H9 (cell line): ENCODE data around the gene C1QTNF3. TPM values are rescaled to one million over a fixed set of nuclear protein-coding genes. Genes with fewer than 3 reads are reported as not detected.

Experiments
- DNase-seq: peaks from one replicate; pipeline ENCODE4 v3.0.0-alpha.2; 2017
- H2AFZ ChIP-seq: one replicate; pipeline ENCODE4 v1.6.1; 2013; ENCODE audit warnings: mild to moderate bottlenecking, low read length, control low read depth, moderate library complexity
- H2AK5ac ChIP-seq: 2 replicates; pipeline ENCODE4 v1.6.1; 2013; ENCODE audit warnings: low read length, control low read depth, mixed read lengths; ENCODE audit not compliant: insufficient read length
- H2BK120ac ChIP-seq: one replicate; pipeline ENCODE4 v1.6.1; 2013; ENCODE audit warnings: low read depth, mild to moderate bottlenecking, low read length, control low read depth, inconsistent platforms; ENCODE audit not compliant: poor library complexity, severe bottlenecking
- H2BK12ac ChIP-seq: 2 replicates; pipeline ENCODE4 v1.6.1; 2013; ENCODE audit warnings: low read length, control low read depth, mixed read lengths, low read depth; ENCODE audit not compliant: insufficient read length
- H2BK15ac ChIP-seq: 2 replicates; pipeline ENCODE4 v1.6.1; 2013; ENCODE audit warnings: low read depth, low read length, control low read depth
- H2BK20ac ChIP-seq: one replicate; pipeline ENCODE4 v1.6.1; 2013; ENCODE audit warnings: low read depth, mild to moderate bottlenecking, low read length, control low read depth, inconsistent platforms; ENCODE audit not compliant: poor library complexity, severe bottlenecking
- H2BK5ac ChIP-seq: 2 replicates; pipeline ENCODE4 v1.6.1; 2013; ENCODE audit warnings: low read length, control low read depth, mixed read lengths; ENCODE audit not compliant: insufficient read length
- H3K14ac ChIP-seq: 2 replicates; pipeline ENCODE4 v1.6.1; 2013; ENCODE audit warnings: low read length, control low read depth; ENCODE audit not compliant: insufficient read depth
- H3K18ac ChIP-seq: 2 replicates; pipeline ENCODE4 v1.6.1; 2013; ENCODE audit warnings: low read depth, mild to moderate bottlenecking, mixed read lengths, low read length, control low read depth; ENCODE audit not compliant: insufficient read length
- H3K23ac ChIP-seq: 2 replicates; pipeline ENCODE4 v1.6.1; 2013; ENCODE audit warnings: low read length, control low read depth, mixed read lengths, low read depth; ENCODE audit not compliant: insufficient read length
- H3K23me2 ChIP-seq: 2 replicates; pipeline ENCODE4 v1.6.1; 2013; ENCODE audit warnings: low read depth, mild to moderate bottlenecking, mixed read lengths, low read length, control low read depth; ENCODE audit not compliant: insufficient read length, poor library complexity, severe bottlenecking
- H3K27ac ChIP-seq: 2 replicates; pipeline ENCODE4 v1.5.1; 2013; ENCODE audit warnings: low read length, control low read depth, mixed read lengths, low read depth; ENCODE audit not compliant: insufficient read length
- H3K27me3 ChIP-seq: 2 replicates; pipeline ENCODE4 v1.6.1; 2013; ENCODE audit warnings: low read length, control low read depth, inconsistent platforms; ENCODE audit not compliant: insufficient read depth
- H3K4ac ChIP-seq: 2 replicates; pipeline ENCODE4 v1.6.1; 2013; ENCODE audit warnings: low read depth, mild to moderate bottlenecking, control low read depth, inconsistent platforms, low read length, moderate library complexity
- H3K4me1 ChIP-seq: 2 replicates; pipeline ENCODE4 v1.6.1; 2013; ENCODE audit warnings: low read length, control low read depth, inconsistent platforms; ENCODE audit not compliant: insufficient read depth
- H3K4me2 ChIP-seq: 2 replicates; pipeline ENCODE4 v1.6.1; 2013; ENCODE audit warnings: low read length, control low read depth, mixed read lengths; ENCODE audit not compliant: insufficient read length, insufficient read depth
- H3K56ac ChIP-seq: 2 replicates; pipeline ENCODE4 v1.6.1; 2013; ENCODE audit warnings: low read depth, mild to moderate bottlenecking, mixed read lengths, low read length, control low read depth; ENCODE audit not compliant: insufficient read length
- H3K79me1 ChIP-seq: 2 replicates; pipeline ENCODE4 v1.6.1; 2013; ENCODE audit warnings: low read depth, mild to moderate bottlenecking, moderate library complexity, low read length, control low read depth, inconsistent platforms; ENCODE audit not compliant: insufficient read depth, poor library complexity, severe bottlenecking
- H3K79me2 ChIP-seq: 2 replicates; pipeline ENCODE4 v1.6.1; 2013; ENCODE audit warnings: low read length, control low read depth, inconsistent platforms; ENCODE audit not compliant: insufficient read depth
- H3K9ac ChIP-seq: 2 replicates; pipeline ENCODE4 v1.6.1; 2013; ENCODE audit warnings: low read length, control low read depth, mixed read lengths; ENCODE audit not compliant: insufficient read length; ENCODE audit errors: extremely low read depth
- H3K9me3 ChIP-seq: one replicate; pipeline ENCODE4 v1.6.1; 2013; ENCODE audit warnings: low read depth, low read length, inconsistent platforms; ENCODE audit not compliant: control insufficient read depth
- H3T11ph ChIP-seq: one replicate; pipeline ENCODE4 v1.6.1; 2013; ENCODE audit warnings: mild to moderate bottlenecking, low read length, control low read depth, inconsistent platforms
- H4K20me1 ChIP-seq: one replicate; pipeline ENCODE4 v1.6.1; 2013; ENCODE audit not compliant: control insufficient read depth, insufficient read length, insufficient read depth
- H4K5ac ChIP-seq: 2 replicates; pipeline ENCODE4 v1.6.1; 2013; ENCODE audit warnings: low read depth, mild to moderate bottlenecking, mixed read lengths, low read length, control low read depth; ENCODE audit not compliant: insufficient read length
- H4K8ac ChIP-seq: replicated peaks from 2 replicates; pipeline ENCODE4 v1.6.1; 2013; ENCODE audit warnings: low read length, control low read depth, mixed read lengths, low read depth; ENCODE audit not compliant: insufficient read length
- H4K91ac ChIP-seq: 2 replicates; pipeline ENCODE4 v1.6.1; 2013; ENCODE audit warnings: low read depth, mild to moderate bottlenecking, moderate library complexity, mixed read lengths, low read length, control low read depth; ENCODE audit not compliant: insufficient read length
- H3K27ac Mint-ChIP-seq, 3 experiments: 2 replicates in 2 of 3; 3 replicates in 1 of 3; pipeline ENCODE4 v1.8.0; 2020 to 2021; ENCODE audit warnings: mixed read lengths in 3 of 3, mild to moderate bottlenecking in 1 of 3, moderate library complexity in 1 of 3
- H3K27me3 Mint-ChIP-seq: 2 replicates; pipeline ENCODE4 v1.8.0; 2021; ENCODE audit warnings: low read depth, mild to moderate bottlenecking, moderate library complexity, mixed read lengths
- H3K36me3 Mint-ChIP-seq, 3 experiments: 2 replicates in 2 of 3; 3 replicates in 1 of 3; pipeline ENCODE4 v1.8.0; 2020 to 2021; ENCODE audit warnings: low read depth in 3 of 3, mixed read lengths in 3 of 3; ENCODE audit not compliant: insufficient read depth in 1 of 3
- H3K4me1 Mint-ChIP-seq, 2 experiments: 2 replicates each; pipeline ENCODE4 v1.8.0; 2020; ENCODE audit warnings: mixed read lengths in 2 of 2
- H3K4me3 Mint-ChIP-seq, 2 experiments: 2 replicates in 1 of 2; 3 replicates in 1 of 2; pipeline ENCODE4 v1.8.0; 2020 to 2021; ENCODE audit warnings: mild to moderate bottlenecking in 2 of 2, mixed read lengths in 2 of 2, moderate library complexity in 1 of 2
- H3K9me3 Mint-ChIP-seq, 2 experiments: 2 replicates in 1 of 2; 3 replicates in 1 of 2; pipeline ENCODE4 v1.8.0; 2020; ENCODE audit warnings: mild to moderate bottlenecking in 2 of 2, mixed read lengths in 2 of 2, moderate library complexity in 1 of 2
- WGBS: extraction: QIAGEN DNeasy Blood & Tissue Kit; methylation state at CpG from one replicate; pipeline ENCODE4 v1.1.7; 2013; ENCODE audit warnings: missing lambda C conversion rate, low lambda C conversion rate, mixed read lengths; ENCODE audit not compliant: insufficient read length; ENCODE audit errors: extremely low coverage; 5-methylcytosine and 5-hydroxymethylcytosine counted together
- total RNA-seq: library from RNA; stranded (reverse); gene quantifications from 2 replicates; pipeline ENCODE4 v1.2.1, GENCODE V29; 2021
- TF ChIP-seq, protein P1 (sequence below): fragments of 200-600 bp; sonication (generic); conservative IDR thresholded peaks from 3 replicates; pipeline ENCODE4 v1.8.0; 2021; ENCODE audit warnings: antibody characterized with exemption, mild to moderate bottlenecking

Gene C1QTNF3
- total RNA-seq, 1 experiment from 2014 or later: 1.1 TPM

DNA sequence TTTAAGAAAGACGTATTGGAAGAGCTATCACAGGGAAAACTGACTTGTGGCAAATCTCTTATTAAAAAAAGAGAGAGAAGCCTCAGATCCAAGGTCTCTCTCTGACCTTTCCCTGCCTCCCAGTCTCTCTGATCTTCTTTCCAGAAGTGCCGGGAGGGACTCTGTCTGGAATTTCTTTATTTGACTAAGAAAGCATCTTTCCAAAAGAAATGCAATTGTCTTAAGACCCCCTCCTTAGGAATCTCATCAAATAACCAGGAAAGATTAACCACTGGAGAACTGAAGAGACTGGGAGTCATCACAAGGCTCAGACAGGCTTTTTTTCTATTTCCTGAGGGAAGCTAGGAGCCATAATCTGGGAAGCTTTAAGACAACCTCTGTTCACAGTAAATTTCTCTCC lies 4.6 kb downstream of the C1QTNF3 start:
- Mint-ChIP-seq H3K9me3 (peaks cover 2 to 3% of the 10 kb centered on the region in 2 experiments; a peak in 2 of 5 replicates), H3K27ac (peak overlapping the region in 1 of 3 experiments; percentile 1; a peak in 2 of 7 replicates), H3K4me1 (peaks cover 18 to 21% of the 10 kb centered on the region in 2 experiments), H3K27me3 (no peaks in the 10 kb centered on the region), H3K36me3 (peaks cover 1 to 6% (median 4%) of the 10 kb centered on the region in 3 experiments; a peak in 4 of 7 replicates), H3K4me3 (no peak overlapping the region)
- no peak overlapping the region for H4K5ac ChIP-seq
- no peak overlapping the region for H2AK5ac ChIP-seq
- H3K27me3 ChIP-seq: no peaks in the 10 kb centered on the region
- no peak overlapping the region for H3K4ac ChIP-seq
- H3T11ph ChIP-seq: no peak overlapping the region
- no peak overlapping the region for H3K9ac ChIP-seq
- no peak overlapping the region for H4K8ac ChIP-seq
- TF ChIP-seq, protein P1, sequence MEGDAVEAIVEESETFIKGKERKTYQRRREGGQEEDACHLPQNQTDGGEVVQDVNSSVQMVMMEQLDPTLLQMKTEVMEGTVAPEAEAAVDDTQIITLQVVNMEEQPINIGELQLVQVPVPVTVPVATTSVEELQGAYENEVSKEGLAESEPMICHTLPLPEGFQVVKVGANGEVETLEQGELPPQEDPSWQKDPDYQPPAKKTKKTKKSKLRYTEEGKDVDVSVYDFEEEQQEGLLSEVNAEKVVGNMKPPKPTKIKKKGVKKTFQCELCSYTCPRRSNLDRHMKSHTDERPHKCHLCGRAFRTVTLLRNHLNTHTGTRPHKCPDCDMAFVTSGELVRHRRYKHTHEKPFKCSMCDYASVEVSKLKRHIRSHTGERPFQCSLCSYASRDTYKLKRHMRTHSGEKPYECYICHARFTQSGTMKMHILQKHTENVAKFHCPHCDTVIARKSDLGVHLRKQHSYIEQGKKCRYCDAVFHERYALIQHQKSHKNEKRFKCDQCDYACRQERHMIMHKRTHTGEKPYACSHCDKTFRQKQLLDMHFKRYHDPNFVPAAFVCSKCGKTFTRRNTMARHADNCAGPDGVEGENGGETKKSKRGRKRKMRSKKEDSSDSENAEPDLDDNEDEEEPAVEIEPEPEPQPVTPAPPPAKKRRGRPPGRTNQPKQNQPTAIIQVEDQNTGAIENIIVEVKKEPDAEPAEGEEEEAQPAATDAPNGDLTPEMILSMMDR: no peak
- no peak overlapping the region for H2BK12ac ChIP-seq
- H4K91ac ChIP-seq: no peak overlapping the region
- WGBS: no CpG with 5 or more reads among the region's 2 CpGs
- no peaks in the 10 kb centered on the region for H4K20me1 ChIP-seq
- DNase-seq: no peak
- H2BK5ac ChIP-seq: no peak overlapping the region
- H3K4me1 ChIP-seq: 0 out of 2 replicates have a peak, but pooled peaks cover 2% of the 10 kb centered on the region
- H3K79me1 ChIP-seq: no peaks in the 10 kb centered on the region
- no peaks in the 10 kb centered on the region for H3K79me2 ChIP-seq
- H3K27ac ChIP-seq: no peak overlapping the region
- H3K23me2 ChIP-seq: no peaks in the 10 kb centered on the region
- no peak overlapping the region for H3K23ac ChIP-seq
- no peak overlapping the region for H2AFZ ChIP-seq
- H3K56ac ChIP-seq: no peak overlapping the region
- H3K9me3 ChIP-seq: no peaks in the 10 kb centered on the region
- H3K18ac ChIP-seq: no peak overlapping the region
- H2BK120ac ChIP-seq: no peak overlapping the region
- no peak overlapping the region for H2BK15ac ChIP-seq
- no peak overlapping the region for H3K4me2 ChIP-seq
- H2BK20ac ChIP-seq: no peak overlapping the region
- no peak overlapping the region for H3K14ac ChIP-seq
